ENCODE data around the gene CLK3. TPM values are rescaled to one million over a fixed set of nuclear protein-coding genes. Genes with fewer than 3 reads are reported as not detected.
"Not testable (repeated sequence)": the region's sequence is repeated elsewhere in the genome, so short reads cannot be mapped to it uniquely, and the experiment has no call there.

The CLK3 gene
- total RNA-seq, 1 experiment from 2014 or later: 56.2 TPM

DNA sequence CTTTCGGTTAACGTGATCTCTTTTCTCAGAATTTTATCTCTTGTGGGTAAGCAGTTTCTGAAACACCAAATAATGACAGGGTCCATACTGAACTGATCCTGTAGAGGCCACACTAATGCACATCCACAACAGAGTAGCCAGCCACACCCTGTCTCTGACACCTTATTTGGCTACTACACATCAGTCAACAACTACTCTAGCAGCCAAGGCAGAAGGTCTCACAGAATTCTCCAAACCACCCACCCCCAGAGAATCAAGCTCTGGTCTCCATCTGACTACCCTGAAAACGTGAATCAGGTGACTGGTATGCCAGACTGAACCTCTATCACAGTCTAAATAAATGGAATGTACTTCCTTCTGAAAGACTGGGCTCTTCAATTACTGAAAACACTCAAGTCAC, 42.2 kb downstream of the CLK3 start:
- no peaks in the 10 kb centered on the region for H3K27me3 ChIP-seq (ENCODE audit: low read length)
- ChIA-PET POLR2A (ENCODE audit: unreplicated experiment) (no interaction called here), CTCF (no interaction called here)
- H3K9me3 ChIP-seq (ENCODE audit: low read length): no peaks in the 10 kb centered on the region
- H4K20me1 ChIP-seq (ENCODE audit: low read length): no peaks in the 10 kb centered on the region
- H3K36me3 ChIP-seq (ENCODE audit: low read depth, low read length): peaks cover 10% of the 10 kb centered on the region; the same call in 1 of the 2 replicates
- H3F3A ChIP-seq (ENCODE audit: low read length, unreplicated experiment): no peaks in the 10 kb centered on the region
- BruUV-seq (replicated peaks): no TSS peak
- peaks cover 27% of the 10 kb centered on the region for H3K79me2 ChIP-seq (ENCODE audit: low read length)
- H3K9me2 ChIP-seq (replicated peaks; ENCODE audit: low read length): no peaks in the 10 kb centered on the region
- no peak overlapping the region for H3K4me2 ChIP-seq (ENCODE audit: low read length)
- H3K4me3 ChIP-seq (ENCODE audit: low read length): no peak overlapping the region
- intact Hi-C loops (cut with micrococcal nuclease): no loop called here
- H3K27ac ChIP-seq (ENCODE audit: low read length): no peak overlapping the region
- peaks cover 10% of the 10 kb centered on the region for H3K4me1 ChIP-seq (ENCODE audit: insufficient read depth, low read length)
- ATAC-seq (no peak), DNase-seq (no peak)
- H3K9ac ChIP-seq (ENCODE audit: low read length): no peak overlapping the region
- H2AFZ ChIP-seq (ENCODE audit: low read length): no peak overlapping the region
- TF ChIP-seq, protein P1, sequence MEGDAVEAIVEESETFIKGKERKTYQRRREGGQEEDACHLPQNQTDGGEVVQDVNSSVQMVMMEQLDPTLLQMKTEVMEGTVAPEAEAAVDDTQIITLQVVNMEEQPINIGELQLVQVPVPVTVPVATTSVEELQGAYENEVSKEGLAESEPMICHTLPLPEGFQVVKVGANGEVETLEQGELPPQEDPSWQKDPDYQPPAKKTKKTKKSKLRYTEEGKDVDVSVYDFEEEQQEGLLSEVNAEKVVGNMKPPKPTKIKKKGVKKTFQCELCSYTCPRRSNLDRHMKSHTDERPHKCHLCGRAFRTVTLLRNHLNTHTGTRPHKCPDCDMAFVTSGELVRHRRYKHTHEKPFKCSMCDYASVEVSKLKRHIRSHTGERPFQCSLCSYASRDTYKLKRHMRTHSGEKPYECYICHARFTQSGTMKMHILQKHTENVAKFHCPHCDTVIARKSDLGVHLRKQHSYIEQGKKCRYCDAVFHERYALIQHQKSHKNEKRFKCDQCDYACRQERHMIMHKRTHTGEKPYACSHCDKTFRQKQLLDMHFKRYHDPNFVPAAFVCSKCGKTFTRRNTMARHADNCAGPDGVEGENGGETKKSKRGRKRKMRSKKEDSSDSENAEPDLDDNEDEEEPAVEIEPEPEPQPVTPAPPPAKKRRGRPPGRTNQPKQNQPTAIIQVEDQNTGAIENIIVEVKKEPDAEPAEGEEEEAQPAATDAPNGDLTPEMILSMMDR (conservative IDR thresholded peaks at IDR 0.05; ENCODE audit: low read depth, low read length): no peak
- no peak for TF ChIP-seq EZH2phosphoT487 (IDR thresholded peaks at IDR 0.05; ENCODE audit: borderline replicate concordance, low read length)
- TF ChIP-seq EZH2 (IDR thresholded peaks at IDR 0.05; ENCODE audit: low read length, unreplicated experiment): no peak

- H3K36me3 ChIP-seq (ENCODE audit: low read depth, low read length); H3K4me3 ChIP-seq (ENCODE audit: low read length); BruUV-seq (replicated peaks); CTCF ChIA-PET; intact Hi-C loops (cut with micrococcal nuclease); H4K20me1 ChIP-seq (ENCODE audit: low read length); H3F3A ChIP-seq (ENCODE audit: low read length, unreplicated experiment); H3K4me2 ChIP-seq (ENCODE audit: low read length); H2AFZ ChIP-seq (ENCODE audit: low read length); H3K27me3 ChIP-seq (ENCODE audit: low read length); H3K9ac ChIP-seq (ENCODE audit: low read length); H3K9me3 ChIP-seq (ENCODE audit: low read length); H3K27ac ChIP-seq (ENCODE audit: low read length); H3K9me2 ChIP-seq (replicated peaks; ENCODE audit: low read length): not testable (repeated sequence)
- POLR2A ChIA-PET (ENCODE audit: unreplicated experiment): interaction anchor here (0.6 kb wide), 1 partner anchor 107 kb away, joined by 3 read pairs; no protein-coding TSS in a partner anchor
- peaks cover 41% of the 10 kb centered on the region for H3K79me2 ChIP-seq (ENCODE audit: low read length)
- ATAC-seq (peak; percentile 54), DNase-seq (peak; percentile 67)
- peaks cover 14% of the 10 kb centered on the region for H3K4me1 ChIP-seq (ENCODE audit: insufficient read depth, low read length)
These were observed 45.6 kb downstream of the CLK3 start for GRCh38 chr15:74661280-74661679.

DNA sequence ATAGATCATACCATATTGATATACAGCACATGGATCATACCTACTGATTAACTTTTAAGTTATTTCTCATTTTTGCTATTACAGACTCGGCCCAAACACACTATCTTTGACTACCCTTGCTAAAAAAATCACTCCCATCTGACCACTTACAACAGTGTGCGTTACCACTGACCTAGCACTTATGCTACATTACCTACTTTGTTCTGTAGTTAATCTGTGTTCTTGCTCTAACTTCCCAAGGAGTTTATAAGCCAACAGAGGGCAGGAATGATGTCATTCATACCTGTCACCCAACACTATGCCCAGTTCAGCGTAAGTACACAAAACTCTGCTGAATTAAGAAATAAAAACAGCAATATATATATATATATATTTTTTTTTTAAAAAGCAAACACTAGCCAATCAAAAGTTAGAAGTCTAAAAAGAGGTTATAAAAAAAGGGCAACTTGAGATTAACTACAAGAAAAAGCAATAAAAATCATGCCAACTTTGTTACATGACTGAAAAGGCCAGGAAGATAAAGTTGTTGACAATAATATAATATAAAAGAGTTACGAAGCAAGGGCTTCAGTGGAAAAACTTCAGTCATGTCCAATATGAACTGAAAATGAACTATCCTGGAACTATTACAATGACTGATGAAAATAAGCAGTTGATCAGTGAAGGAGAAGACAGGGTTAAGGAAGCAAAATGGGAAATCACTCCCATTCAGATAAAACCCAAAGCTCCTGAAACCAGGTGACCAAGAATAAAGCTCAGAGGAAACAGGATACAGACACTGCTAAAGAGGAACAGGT, 46.6 kb downstream of the CLK3 start:
- TF ChIP-seq, protein P1 (conservative IDR thresholded peaks at IDR 0.05; ENCODE audit: low read depth, low read length): no peak
- no peak for TF ChIP-seq EZH2 (IDR thresholded peaks at IDR 0.05; ENCODE audit: low read length, unreplicated experiment)
- no peak for TF ChIP-seq EZH2phosphoT487 (IDR thresholded peaks at IDR 0.05; ENCODE audit: borderline replicate concordance, low read length)
- BruUV-seq (replicated peaks): no TSS peak

More for the DNA sequence above, 46.6 kb downstream of the CLK3 start:
- H3K79me2 ChIP-seq (ENCODE audit: low read length): peaks cover 42% of the 10 kb centered on the region
- DNase-seq (no peak), ATAC-seq (no peak)
- CTCF ChIA-PET: no interaction called here
- H3K4me1 ChIP-seq (ENCODE audit: insufficient read depth, low read length): peaks cover 14% of the 10 kb centered on the region
- H3F3A ChIP-seq (ENCODE audit: low read length, unreplicated experiment): no peaks in the 10 kb centered on the region
- H4K20me1 ChIP-seq (ENCODE audit: low read length): peaks cover 7% of the 10 kb centered on the region; the same call in 1 of the 2 replicates
- H3K36me3 ChIP-seq (ENCODE audit: low read depth, low read length): 0 out of 2 replicates have a peak, but pooled peaks cover 5% of the 10 kb centered on the region
- intact Hi-C loops (cut with micrococcal nuclease): no loop called here
- H3K9me2 ChIP-seq (replicated peaks; ENCODE audit: low read length): no peaks in the 10 kb centered on the region
- H3K4me2 ChIP-seq (ENCODE audit: low read length): no peak overlapping the region
- no peaks in the 10 kb centered on the region for H3K27me3 ChIP-seq (ENCODE audit: low read length)
- H3K9me3 ChIP-seq (ENCODE audit: low read length): no peaks in the 10 kb centered on the region
- no peak overlapping the region for H3K27ac ChIP-seq (ENCODE audit: low read length)
- no peak overlapping the region for H3K9ac ChIP-seq (ENCODE audit: low read length)
- H2AFZ ChIP-seq (ENCODE audit: low read length): no peak overlapping the region
- POLR2A ChIA-PET (ENCODE audit: unreplicated experiment): no interaction called here
- no peak overlapping the region for H3K4me3 ChIP-seq (ENCODE audit: low read length)
